HG03103 (cell line): ENCODE results near the gene DLG1.

Experiments
- ATAC-seq: cut with Tn5 transposase; IDR thresholded peaks from one replicate; pipeline ENCODE4 v1.9.1; 2021; ENCODE audit warnings: low read depth; ENCODE audit not compliant: unreplicated experiment

The DLG1 gene

GRCh38 chr3:197298341-197298944 lies at the start of gene DLG1:
Gene DLG1 (minus strand): TSS chr3:197298612. CDS start chr3:197297204, 1,408 bp downstream.
- peak; percentile 48 for ATAC-seq

- ATAC-seq = no peak
Measured at GRCh38 chr3:197348014-197348413, 49.6 kb upstream of the DLG1 start.

- ATAC-seq = no peak
Measured at GRCh38 chr3:197345390-197345789, 47.0 kb upstream of the DLG1 start.

DNA sequence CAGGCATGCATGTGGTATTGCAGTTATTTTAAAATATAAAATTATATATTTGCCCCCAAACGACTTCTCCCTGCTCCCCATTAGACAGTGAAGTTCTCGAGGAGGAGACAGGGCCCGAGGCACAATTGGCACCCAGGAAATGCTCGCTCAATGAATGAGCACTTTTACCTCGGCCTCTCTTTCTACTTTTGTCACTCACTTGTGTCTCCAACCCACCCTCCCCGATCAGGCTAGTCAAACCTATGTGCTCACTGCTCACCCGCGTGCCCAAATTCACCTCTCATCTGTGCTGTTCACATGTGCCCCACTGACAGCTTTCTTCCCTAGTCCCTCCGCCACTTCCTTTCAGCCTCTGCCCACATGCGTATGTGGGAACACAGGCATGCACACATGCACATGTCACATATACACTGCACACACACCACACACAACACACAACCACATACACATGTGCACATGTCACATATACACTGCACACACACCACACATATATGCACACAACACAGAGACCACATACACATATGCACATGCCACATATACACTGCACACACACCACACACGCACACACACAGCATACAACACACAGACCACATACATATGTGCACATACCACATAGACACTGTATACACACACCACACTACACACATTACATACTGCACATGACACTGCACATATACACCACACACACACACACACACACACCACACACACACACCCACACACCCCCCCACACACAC lies 46.3 kb upstream of the DLG1 start:
- ATAC-seq = no peak

GRCh38 chr3:197343656-197344408 lies 45.4 kb upstream of the DLG1 start:
- no peak for ATAC-seq

GRCh38 chr3:197343111-197343510 lies 44.7 kb upstream of the DLG1 start:
- no peak for ATAC-seq

- ATAC-seq = no peak
Measured at GRCh38 chr3:197340521-197340871, 42.1 kb upstream of the DLG1 start.

DNA sequence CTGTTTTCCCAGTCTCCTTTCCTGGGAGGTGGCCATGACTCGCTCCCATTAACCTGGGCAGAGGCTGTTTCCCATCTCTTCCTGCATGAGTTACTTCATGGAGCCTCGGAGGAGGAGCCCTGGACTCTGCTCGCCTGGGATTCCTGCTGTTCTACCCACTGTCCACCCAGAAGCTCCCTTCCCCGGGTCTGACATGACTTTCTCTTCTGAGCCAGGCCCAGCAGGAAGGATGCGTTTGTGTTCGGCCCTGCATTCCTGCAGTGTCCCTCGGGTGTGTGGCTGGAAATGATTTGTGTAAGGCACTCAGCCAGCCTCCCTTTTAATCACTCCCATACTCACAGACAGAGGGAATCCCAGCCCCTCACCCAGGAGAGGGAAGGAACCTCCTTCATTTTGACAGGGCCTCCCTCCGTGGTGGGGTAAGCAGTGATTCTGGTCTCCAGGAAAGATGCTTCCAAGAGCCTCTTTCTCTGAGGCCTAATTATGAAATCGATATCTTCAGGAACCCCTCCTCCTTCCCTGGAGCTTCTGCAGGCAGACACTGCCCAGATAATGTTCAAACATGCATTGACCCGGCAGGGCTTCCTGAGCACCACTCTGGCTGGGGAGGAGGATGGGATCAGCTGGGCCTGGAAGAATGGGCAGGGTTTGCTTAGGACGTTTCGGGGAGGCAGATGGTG lies 41.6 kb upstream of the DLG1 start:
- no peak for ATAC-seq

GRCh38 chr3:197338586-197338985 lies 40.2 kb upstream of the DLG1 start:
- no peak for ATAC-seq

DNA sequence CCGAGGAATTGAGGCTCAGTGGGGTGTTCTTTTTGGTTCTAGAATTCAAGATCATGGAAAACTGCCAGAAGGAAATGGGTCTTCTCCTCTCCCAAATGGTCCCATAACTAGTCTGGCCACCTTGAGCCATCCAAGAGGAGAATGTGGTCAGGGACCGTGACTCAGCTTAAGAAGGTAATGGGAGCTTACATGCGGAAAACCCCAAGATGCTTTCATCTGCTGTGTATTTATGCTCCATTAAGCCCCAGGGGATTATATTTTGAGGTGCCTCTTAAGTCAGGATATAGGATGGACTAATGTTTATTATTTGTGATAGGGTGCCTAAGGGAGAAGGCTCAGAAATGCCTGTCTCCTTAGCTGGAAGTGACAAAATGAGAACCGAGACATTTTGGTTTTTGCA lies 39.2 kb upstream of the DLG1 start:
- ATAC-seq = no peak

GRCh38 chr3:197337214-197337613 lies 38.8 kb upstream of the DLG1 start:
- ATAC-seq = no peak

- no peak for ATAC-seq
Measured at GRCh38 chr3:197336348-197336747, 37.9 kb upstream of the DLG1 start.

DNA sequence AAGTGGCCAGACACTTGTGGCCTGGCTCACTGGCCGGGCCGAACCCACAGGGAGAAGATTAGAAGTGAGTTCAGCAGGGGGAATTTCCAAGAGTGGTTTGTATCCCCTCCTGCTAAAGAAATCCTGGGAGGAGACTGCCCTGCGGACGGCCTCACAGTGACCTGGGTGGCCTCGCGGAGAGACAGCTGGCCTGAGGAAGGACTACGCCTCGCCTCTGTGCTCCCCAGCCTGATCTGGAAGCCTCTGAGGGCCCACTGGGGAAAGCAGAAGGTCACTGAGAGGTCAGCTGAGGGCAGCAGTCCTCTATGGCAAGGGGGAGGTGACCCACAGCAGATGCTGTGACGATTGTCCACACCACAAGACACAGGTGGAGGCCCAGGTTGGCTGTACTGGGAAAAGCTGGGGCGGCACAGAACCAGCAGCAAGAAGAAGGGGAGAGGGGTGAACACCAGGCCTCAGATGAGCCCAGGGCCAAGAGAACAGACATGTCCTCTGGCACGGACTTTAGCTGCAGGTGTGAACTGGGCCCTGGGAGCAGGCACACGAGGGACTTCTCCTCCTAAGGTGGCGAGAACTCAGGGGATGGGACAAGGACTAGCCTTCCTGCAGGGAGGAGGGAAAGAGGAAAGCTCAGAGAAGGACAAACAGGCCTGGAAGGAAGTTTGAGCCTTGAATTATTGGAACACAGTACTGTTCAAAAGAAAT lies 37.2 kb upstream of the DLG1 start:
- ATAC-seq = no peak

DNA sequence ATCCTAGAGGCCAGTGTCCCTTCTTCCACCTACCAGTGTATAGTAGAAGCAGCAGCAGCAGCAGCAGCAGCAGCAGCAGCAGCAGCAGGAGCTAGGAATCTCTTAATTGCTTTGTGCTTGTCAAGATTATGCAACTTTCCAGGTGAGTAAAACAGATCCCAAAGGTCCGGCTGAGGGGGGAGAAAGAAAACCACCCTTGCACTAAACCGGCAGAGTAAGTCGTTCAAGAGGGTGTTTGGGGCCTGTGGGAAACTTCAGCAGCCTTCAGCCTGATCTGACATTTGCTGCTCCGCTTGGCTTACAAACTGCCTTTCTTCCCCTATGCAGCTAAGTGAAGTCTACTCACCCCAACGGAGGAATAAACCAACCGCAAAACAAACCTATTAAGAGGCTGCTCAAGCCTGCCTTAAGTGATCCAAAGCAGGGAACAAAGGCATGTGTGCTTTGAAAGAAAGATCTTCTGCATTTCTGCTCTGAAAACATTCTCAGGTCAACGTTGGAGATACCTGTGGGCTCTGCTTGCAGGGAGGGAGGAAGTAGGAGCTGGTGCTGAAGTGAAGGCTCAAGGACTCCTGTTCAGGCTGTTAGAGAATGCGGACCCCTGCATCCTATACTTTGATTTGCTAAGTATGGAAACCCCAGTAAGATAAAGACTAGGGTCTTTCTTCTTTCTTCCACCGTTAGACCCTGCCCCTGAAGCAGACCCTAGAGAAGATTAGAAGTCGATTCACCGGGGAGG lies 35.7 kb upstream of the DLG1 start:
- ATAC-seq = no peak

GRCh38 chr3:197331131-197331530 lies 32.7 kb upstream of the DLG1 start:
- no peak for ATAC-seq

GRCh38 chr3:197329382-197329781 lies 31.0 kb upstream of the DLG1 start:
- ATAC-seq = no peak

GRCh38 chr3:197328198-197328597 lies 29.8 kb upstream of the DLG1 start:
- ATAC-seq = no peak

DNA sequence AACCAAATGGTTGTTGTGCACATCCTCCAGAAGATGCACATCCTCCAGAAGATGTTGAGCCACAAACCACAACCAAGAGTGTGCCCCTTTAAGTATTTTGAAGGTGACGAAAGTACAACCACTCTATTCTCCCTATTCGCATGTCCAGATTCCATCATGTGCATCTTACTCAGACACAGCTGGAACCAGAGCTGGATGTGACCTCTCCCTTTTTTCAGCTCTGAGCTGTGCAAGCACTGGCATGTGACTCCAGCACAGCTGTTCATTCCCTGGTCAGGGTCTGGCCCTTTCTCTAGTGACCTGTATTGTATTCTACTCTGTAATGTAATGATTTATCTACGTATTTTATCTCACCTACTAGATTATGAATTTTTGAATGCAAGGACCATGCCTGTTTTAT lies 29.3 kb upstream of the DLG1 start:
- ATAC-seq = no peak

DNA sequence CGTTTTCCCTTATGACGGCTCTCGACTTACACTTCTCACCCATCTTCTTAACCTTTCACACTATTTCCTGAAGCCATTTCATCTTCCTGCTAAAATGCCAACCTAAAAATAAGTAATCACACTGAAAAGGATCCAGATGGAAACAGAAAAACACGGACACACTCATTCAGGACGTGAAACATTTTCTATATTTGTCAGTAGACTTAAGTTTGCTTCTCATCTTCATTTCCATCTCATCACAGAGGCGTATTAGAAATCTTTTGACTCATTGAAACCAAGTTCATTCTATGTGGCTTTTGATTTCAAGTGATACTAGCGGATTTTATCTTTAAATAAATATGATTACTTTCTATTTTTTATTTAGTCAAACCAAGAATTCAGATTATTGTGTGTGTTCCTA lies 27.4 kb upstream of the DLG1 start:
- ATAC-seq = no peak

DNA sequence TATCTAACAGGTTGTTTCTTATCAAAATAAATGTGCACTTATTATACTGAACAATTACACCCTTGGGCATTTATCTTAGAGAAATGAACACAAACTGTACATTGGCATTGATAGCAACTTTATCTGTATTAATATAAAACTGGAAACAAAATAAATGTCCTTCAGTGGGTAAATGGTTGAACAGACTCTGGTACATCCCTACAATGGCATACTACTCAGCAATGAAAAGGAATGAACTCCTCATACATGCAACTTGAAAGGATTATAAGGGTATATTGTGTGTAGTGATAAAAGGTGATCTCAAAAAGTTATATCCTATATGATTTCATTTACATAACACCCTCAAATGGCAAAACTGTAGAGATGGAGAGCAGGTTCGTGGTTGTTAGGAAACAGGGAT lies 23.7 kb upstream of the DLG1 start:
- no peak for ATAC-seq
